Stimulated activated CD4-positive, alpha-beta T cell treated with anti-CD3 and anti-CD28 coated beads, Interleukin-15, amount 100 ng/mL, for 1 hour (primary cell): ENCODE results near the gene NGB.

Experiments used
- DNase-seq, 2 donors: peaks; one replicate each; pipeline ENCODE4 v3.0.0-alpha.2; 2020; ENCODE audit warnings: low read depth in 1 of 2, low spot score in 1 of 2

The NGB gene

DNA sequence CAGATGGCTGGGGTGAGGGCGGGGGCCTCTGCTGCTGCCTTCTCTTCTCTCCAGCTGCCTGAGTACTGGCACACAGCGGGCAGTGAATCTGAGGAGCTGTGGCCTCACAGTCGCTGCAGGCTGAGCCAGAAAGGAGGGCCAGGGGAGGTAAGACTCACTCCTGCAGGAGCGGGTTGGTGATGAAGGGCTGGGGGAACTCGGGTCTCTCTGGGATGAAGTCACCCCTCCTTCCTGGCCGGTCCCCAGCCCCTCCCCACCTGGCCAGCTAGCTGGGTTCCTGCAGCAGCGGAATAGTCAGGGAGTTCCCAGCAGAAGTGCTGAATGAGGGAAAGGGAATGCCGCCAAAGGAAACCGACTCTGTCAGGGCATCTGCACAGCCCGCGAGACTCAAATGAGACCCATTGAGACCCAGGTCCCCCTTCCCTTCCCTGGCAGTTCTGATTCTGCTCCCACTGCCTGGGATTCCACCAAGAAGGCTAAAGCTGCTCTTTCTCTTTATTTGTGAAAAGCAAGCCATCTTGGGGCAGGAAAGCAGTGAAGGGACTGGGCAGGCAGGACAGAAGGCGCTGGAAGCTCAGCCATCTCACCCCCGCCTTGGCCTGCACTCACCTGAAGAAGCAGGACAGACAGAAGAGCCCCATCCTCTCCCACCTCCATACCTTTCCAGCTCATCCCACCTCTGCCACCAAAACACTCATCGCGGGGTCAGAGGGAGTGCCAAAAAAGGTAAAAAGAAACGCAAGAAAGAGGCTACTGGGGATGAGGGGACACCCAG, 5.3 kb downstream of the NGB start:
- DNase-seq = no peak

DNA sequence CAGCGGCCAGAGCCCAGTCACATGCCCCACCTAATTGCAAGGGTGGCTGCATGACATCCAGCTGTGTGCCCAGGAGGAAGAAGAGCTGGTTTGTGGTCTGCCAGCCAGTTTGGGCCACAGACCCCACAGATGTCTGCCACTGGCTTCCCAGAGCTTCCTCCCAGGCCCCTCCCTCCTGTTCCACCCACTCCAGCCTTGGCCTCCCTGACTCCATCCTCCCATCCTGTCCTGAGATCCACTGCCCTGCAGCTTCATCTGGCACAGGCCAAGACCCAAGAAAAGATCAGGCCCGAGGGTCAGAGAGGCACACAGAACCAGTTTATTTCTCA, 5.9 kb downstream of the NGB start:
- no peak for DNase-seq

DNA sequence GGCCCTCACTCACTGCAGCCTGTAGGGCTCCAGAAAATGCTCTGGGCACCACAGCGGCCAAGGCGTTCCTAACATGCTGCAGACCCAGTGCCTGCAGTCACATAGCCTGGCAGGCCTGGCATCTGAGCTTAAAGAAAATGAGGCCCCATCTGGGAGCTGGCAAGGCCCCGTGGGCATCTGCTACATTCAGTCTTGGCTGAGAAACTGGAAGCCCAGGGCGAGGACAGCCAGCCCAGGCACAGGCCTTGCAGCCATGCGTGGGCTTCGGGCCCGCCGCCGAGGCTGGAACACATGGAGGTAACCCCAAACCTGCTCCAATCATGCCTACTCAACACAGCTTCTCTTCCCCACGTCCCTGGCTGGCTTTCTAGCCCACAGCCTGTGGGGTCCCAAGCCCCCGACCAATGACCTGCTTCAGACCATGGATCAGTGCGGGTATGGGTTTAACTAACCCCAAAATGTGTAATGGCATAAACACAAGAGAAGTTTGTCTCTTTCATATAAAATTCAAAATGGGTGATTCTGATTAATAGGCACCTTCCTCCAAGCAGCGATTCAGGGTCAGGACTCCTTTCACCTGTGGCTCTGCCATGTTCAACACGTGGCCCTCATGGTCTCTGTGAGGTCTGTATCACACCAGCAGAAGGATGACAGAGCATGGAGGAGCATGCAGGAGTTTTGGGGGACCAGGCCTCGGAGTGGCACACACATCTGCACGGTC, 6.4 kb downstream of the NGB start:
- no peak for DNase-seq

DNA sequence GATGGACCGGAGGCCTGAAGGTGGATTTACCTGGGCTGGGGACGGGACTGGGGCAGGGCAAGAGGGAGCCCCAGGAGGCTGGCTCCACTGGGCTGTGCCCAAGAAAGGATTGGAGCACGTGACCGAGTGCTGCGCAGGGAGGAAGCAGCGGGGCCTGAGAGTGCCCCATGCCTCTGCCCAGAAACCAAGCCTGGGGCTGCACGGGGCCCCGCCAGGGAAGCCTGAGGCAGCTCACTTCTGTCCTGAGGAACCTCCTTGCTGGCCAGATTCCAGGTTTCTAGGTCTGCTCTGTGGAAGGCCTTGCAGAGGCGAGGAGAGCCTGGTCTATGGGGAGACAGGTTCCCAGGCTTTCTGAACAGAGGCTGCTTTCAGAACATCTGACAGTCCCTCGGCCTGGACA, 10.4 kb downstream of the NGB start:
- no peak for DNase-seq

DNA sequence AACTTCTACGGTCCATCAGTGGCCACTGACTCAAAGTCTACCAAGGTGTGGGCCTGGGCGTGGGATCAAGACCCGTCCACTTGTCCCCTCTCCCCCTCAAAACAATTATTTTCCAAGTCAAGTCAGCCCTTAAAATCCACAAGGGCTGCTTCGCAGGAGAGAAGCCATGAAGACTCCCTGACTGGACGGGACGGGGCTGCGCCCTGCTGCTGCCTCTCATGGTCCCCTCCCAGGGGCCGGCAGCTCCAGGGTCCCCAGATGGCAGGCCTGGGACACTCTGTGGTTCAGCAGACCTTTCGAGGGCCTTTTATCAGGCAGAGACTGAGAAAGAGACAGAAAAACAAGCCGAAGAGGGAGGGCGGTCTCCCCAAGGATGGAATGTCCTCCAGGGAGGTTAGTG, 10.8 kb downstream of the NGB start:
- DNase-seq = no peak

DNA sequence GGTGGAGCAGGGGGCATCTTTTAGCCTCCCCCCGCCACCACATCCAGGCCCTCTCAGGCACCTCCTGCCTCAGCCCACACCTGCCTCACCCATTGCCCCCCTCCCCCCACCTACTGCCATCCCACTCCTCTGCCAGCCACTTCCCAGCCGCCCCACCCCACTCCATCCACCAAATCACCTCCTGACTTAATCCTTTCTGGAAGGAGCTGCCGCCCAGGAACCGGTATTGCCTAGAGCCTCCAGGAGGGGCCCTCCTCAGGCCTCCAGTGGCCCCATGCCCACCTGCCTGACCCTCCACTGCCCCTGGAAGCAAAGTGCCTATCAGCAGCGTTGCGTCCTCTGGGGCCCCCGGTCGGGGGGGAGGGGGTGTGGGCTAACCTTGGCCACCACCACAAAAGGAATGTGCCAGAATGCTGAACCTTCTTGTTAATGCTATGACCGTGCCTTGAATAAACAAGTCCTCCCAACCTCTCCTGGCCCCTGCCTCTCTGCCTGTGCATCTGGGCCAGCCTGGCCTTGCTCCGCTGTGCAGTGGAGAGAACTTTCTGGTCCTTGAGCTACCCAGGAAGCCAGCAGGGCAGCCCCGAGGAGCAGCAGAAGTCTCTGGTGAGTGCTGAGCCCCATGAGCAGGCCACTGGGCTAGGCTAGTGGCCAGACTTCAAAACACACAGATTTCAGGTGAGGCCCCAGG, 11.8 kb downstream of the NGB start:
- DNase-seq = no peak

DNA sequence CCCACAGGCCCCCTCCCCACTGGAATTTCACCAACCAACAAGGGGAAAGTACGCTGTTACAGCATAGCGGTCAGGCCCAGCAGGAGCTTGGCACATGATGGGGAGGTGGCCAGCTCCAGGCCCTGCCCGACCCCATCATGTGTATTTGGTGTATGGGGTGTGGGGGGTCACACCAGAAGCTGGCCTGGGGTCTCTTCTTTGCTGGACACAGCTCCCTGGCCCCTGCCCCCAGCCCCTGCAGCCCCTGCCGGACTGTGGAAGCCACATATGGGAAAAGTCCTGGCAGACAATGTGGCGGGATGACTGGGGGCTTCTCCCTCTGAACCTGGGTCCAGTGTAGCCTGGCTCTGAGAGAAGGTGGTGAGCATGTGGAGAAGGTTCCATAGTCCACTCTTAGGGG, 12.4 kb downstream of the NGB start:
- no peak for DNase-seq

DNA sequence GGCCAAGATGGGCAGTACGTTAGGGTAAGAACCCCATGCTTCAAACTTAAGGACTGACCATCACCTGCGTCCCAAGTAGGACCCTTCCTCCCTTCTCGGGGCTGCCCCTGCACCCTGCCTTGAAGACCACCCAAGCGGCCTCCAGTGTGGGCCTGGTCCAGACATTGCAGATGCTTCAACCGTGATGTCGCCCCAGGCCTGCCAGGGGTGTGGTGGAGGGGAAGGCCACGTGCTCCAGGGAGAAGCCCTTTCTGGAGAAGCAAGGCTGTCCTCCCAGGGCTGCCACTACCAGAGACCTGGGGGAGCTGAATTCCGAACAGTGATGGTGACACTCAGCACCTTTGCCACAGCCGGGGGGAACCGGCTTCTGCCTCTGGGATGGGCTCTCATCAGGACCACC, 13.3 kb downstream of the NGB start:
- no peak for DNase-seq

DNA sequence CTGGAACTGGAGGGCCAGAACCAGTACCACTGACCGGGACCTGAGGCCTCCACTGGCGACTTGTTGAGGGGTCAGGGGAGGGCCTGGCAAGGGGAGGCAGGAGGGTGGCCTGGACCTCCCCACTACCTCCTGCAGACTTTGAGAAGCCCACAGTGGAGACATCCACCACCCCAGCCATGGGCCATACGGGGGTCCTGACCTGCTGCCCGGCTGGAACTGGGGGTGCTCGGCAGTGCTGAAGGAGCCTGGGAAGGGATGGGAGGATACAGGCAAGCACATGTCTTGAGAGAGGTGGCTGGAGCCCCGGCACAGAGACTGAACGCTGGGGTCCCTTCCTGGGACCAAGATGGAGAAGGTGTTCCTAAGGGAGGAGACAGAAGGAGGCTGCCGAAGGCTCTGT, 14.3 kb downstream of the NGB start:
- no peak for DNase-seq

DNA sequence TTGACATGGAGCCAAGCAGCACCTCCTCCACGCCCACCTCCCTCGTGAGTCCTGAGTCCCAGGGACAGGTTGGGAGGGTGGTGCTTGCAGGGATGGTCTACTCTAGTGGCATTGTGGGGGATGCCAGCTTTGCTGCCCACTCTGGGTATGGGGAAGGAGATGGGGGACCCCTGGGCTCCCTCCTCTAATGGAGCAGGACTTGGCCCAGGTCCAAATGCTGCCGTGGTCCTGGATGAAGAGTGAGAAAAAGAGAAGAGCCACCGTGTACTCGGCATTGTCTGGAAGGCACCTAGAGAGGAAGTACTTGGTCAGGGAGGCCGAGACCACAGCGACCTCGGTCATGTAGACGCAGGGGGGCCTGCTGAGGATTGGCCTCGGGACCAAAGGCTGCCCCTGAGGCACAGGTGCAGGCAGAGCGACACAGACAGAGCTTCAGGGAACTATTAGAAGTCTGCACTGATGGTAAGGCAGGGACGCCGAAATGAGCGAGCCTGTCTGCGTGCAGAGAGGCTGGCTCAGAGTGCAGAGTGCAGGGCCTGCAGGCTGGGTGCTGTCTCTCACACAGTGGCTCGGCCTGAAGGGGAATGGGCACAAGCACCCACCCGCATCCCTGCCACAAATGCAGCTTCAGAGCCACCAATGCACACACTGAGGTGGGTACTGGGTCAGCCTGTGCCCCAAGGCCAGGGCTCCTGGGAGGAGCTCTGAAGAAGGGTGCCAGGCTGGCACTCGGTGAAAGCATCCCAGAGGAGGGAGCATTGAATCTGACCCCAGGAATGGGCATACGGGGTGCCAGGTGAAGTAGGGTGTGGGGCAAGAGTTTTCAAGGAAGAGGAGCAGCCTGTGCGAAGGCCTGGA, 17.4 kb downstream of the NGB start:
- no peak for DNase-seq

DNA sequence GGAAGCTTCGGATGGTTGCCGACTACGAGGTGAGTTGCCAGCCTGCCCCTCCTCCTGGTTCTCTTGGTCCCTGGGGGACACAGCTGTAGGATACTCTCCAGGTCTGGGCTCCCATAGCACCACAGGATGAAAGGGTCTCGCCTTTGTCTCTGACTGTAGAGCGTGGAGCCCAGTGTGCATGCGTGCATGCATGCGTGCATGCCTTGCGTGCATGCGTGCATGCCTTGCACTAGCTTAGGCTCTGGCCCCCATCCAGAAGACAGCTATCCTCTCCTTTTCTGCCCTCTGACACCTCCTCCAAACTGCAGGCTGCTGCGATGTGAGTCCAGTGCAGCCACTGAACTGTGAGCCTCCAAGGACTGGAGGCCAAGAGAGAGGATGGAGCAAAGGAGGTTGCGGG, 19.1 kb downstream of the NGB start:
- no peak for DNase-seq

DNA sequence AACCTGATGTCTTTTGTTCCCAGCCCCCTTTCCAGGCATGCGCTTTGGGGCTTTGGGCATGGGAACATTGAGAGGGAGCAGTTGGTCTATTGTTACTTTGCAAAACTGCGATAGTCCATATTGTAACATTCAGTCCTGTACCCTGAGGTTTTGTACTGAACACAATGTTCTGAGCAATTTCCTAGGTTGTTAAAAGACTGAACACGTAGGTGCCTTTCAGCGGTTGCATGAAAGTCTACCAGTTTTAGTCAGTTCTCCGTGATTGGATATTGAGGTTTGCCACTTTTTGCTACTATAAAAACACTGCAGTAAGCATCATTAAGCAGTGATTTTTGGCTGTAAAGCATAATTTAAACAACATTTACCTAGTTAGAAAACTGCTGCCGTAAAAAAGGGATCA, 20.1 kb downstream of the NGB start:
- no peak for DNase-seq

DNA sequence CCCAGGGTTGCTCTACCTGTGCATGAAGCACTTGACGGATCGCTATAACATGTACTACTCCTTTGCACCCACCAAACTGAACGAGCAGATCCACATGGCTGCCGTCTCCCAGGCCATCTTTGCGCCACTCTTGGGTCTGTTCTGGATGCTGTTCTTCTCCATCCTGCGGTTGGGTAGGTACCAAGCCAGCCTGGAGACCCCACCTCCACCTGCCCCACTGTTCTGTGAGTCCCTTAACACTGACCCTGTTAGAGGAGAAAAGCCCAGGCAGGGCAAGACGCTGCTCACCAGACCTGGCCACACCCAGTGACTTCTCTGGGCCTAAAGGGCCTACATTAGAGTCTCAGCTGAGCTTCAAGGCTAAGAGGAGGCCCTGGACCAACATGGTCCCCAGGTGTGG, 21.7 kb downstream of the NGB start:
- no peak for DNase-seq

DNA sequence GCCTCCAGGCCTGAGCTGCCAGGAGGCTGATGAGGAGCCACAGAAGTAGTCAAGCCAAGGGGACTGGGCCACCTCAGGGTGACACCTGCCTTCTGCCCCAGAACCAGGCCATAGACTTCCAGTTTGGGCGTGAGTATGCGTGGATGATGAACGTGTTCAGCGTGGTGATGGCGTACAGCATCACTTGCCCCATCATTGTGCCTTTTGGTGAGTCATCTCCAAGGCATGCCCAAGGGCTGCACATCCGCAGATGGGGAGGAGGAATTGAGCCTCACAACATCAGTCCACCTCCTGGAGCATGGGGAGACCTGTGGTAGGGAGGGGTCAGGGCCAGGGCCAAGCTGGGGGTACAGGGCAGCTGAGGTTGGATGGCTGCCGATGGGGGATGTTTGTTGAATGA, 22.3 kb downstream of the NGB start:
- DNase-seq = no peak

DNA sequence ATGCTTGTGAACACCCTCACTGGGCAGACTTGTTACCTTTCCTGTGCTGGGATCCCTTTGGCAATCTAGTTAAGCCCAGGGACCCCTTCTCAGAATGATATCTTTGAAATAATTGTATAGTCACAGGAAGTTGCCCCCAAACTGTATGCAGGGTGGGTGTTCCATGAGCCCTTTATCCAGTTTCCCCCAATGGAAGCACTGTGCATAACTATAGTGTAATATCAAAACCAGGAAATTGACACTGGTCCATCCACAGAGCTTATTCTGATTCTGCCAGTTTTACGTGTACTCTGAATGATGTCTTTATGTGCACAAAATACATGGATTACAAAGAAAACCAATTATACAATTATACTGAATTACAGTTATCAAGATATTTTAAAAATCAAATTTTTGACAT, 24.2 kb downstream of the NGB start:
- DNase-seq = no peak

DNA sequence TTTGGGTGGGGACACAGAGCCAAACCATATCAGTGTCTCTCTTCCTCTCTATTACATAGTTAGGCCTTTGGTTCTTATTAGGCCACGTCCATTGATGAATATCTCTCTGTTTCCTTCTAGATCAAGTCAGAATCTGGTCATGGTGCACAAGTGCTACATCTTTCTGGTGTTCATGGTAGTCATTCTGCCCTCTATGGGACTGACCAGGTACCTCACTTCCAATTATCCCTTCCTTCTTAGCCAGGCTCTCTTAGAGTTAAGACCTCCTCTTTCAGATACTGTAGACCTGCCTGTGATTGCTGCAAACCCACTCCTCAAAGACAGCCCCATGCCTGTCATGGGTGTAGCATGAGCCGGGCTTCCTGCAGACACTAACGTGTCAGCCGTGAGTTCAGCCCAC, 25.2 kb downstream of the NGB start:
- DNase-seq = no peak

DNA sequence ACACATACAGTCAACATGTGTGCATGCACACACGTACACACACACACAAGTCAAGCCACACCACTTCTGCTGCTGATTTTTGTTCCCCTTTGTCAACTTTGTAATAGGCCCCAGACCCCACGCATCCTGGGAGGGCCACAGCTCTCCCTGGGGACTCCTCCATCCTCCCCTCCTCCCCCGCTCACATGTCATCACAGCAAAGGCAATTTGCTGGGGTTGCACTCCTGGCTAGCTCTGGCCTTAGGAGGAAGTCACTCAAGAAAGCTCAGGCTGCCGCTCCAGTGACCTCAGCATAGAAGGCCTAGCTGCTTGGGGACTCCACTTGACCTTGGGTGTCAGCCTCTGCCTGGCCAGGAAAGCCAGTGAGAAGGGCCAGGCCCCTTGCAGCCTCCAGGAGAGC, 27.2 kb downstream of the NGB start:
- DNase-seq = no peak

DNA sequence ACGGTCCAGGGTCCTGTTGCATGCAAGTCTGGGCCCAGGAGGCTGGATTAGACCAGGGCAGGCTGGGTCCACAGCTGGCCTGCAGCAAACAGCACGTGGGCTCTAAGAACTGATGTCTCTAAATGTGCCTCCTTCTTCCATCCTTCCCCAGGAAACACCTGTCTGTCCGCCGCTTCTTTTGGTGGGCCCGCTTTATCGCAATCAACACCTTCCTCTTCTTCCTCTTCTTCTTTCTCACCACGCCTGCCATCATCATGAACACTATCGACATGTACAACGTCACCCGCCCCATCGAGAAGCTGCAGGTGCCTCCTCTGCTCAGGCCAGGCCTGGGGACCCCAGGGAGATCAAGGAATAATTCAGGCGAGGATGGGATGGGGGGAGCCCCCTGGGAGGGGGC, 28.3 kb downstream of the NGB start:
- DNase-seq = no peak

DNA sequence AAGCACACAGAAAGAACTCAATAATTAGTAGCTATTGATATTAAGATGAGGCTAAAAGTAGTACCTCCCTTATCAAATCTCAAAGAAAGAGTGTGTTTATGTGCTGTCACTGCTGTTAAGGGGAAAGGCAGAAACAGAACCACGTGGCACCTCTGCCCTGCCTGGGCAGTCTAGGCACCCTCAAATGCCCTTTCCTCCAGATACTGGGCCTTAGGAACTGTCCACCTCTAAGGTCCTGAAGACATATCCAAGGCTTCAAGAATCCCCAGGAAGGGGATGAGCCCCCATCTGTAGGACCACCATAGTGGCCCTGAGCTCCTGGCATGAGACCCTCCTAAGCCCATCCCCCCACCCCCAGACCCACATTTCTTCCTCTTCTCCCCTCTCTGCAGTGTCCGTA, 29.1 kb downstream of the NGB start:
- no peak for DNase-seq

DNA sequence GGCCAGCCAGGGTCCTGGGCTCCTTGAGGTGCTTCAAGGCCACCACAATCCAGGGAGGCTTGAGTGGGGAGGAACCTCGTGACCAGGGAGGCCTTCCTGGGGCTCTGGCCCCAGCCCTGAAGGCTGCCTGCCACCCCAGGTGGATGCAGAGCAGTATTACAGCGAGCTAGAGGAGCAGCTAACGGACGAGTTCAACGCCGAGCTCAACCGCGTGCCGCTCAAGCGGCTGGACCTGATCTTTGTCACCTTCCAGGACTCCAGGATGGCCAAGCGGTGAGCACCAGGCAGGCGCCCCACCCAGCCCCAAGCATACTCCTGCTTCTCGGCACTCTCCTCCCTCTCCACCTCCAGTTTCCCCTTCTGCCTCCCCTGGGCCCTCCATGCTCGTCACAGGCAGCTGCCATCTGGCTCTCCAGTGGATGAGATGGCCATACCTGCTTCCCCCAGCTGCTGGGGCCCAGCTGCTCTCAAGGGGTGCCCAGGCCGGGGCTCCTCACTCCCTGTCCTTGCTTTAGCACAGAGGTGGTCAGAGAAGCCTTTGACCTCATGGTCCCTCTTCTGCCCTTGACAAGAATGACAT, 30.6 kb downstream of the NGB start:
- DNase-seq = no peak

DNA sequence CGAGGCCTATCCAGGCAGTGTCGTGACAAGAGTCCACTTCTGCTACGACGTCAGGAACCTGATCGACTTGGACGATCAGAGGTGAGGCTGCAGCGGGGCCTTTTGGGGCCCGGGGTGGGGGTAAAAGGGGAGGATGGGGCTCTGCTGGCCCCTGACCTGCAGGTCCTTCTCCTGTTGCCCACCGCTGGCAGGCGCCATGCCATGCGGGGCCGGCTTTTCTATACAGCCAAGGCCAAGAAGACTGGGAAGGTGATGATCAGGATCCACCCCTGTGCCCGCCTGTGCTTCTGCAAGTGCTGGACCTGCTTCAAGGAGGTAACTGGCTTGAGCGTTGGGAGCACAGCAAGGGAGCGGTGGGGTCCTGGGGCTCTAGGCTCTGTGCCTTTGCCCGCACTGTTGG, 31.6 kb downstream of the NGB start:
- no peak for DNase-seq
